ENCODE results near the gene COQ8A.

- no peak for TF ChIP-seq CTCF (conservative IDR thresholded peaks at IDR 0.05; ENCODE audit: low read depth in 2 of 2)
- no peak for TF ChIP-seq EZH2 (IDR thresholded peaks at IDR 0.05; ENCODE audit: low read depth, unreplicated experiment)
- TF ChIP-seq POLR2AphosphoS5 (IDR thresholded peaks at IDR 0.05; ENCODE audit: low read depth) = no peak
Measured at GRCh38 chr1:226964068-226964425, 24.0 kb downstream of the COQ8A start.
